HG02884 (cell line): ENCODE measurements around the gene GSTM1.

ENCODE experiments used
- ATAC-seq: cut with Tn5 transposase; IDR thresholded peaks from one replicate; pipeline ENCODE4 v1.9.1; 2021; ENCODE audit warnings: mild to moderate bottlenecking, moderate library complexity; ENCODE audit not compliant: unreplicated experiment

GSTM1 gene

DNA sequence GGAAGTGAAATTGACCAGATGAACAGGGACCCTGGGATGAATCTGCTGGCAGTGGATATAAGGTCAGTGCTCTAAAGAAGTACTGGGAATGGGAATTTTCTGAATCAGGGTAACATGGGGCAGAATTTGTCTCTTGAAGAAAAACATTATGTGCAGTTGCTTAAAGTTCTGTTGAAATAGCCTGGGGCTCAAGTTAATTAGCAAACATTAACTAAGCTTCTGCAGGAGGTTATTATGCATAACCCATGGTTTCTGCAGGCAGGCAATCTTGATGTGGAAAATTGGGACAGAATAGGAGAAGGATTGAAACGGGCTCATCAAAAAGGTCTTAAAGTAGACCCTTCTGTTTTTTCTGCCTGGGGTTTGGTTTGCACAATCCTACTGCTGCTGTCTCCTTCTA lies 38.4 kb downstream of the GSTM1 start:
- no peak for ATAC-seq

DNA sequence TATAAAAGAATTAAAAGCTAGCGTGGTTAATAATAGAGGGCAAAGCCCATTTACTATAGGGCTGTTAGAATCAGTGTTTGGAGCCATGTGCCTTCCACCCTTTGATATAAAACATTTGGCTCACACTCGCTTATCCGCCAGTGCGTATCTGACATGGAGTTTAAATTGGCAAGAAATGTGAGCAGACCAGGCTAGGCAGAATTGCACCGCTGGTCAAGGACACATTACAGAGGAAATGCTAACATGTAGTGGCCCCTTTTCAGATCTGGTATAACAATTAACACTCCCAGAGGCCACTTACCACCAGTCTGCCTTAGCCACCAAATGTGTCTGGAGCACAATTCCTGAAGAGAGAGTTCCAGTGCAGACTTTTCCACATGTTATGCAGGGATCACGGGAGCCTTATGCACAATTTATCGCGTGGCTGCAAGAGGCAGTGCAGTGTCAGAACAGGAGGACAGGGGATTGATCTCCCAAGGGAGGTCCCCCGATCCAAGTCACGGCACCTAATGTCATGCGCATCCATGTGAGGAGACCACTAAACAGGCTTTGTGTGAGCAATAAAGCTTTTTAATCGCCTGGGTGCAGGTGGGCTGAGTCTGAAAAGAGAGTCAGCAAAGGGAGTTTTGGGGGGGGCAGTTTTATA lies 39.2 kb downstream of the GSTM1 start:
- no peak for ATAC-seq

DNA sequence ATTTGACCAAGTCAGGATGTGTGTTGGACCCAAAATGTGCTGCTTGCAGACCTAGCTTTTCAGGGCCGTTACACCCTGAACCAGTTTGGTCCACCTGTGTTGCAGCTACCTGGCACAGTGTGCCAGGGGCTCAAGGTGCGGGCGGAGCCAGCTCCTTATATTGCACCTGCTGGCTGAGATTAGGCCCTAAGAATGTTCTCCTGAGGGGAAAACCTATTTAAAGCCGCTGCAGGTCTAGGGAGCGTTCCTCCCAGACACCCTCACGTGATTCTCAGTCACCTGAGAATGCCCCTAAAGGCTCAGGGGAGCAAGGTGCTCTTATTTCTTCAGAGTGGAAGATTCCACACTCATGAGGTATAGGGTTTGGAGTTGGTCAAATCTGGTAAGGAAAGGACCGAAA lies 41.3 kb downstream of the GSTM1 start:
- no peak for ATAC-seq

DNA sequence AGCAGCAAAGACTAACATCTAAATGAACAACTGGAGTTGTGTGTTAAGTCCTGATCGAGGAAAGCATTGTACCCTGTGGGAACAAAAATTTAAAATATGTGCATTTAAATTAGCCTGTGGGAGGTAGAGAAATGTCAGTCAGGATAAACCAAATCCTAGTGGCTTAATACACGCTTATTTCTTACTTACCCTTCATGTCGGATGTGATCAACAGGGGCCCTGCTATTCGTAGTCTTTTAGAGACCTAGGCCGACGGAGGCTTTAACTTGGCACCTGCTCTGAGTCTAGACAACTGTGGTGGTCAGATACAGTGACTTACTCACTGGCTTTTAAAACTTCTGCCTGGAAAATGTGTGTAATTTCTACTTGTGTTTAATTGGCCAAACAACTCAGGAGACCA lies 43.0 kb downstream of the GSTM1 start:
- ATAC-seq, result no peak

DNA sequence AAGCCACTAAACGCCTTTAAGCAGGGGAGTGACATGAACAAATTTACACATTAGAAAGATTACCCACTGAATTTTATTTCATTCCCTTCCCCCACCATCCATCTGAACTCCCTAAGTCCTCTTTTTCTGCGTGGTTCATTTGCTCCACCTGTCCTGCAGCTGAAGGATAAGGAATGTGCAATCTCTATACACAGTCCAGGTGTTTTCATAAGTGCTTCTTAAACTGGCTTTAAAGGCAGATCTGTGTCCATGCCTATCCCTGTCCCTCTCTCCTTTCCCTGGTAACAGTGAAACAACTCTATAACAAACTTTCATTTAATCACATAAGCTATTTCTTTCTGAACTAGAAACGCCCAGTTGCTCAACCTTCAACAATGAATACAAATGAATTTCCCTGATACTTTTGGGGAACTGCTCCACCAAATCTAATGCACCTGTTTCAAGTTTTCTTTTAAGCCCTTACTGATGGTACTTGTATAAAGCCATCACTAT lies 44.8 kb downstream of the GSTM1 start:
- ATAC-seq, result no peak

DNA sequence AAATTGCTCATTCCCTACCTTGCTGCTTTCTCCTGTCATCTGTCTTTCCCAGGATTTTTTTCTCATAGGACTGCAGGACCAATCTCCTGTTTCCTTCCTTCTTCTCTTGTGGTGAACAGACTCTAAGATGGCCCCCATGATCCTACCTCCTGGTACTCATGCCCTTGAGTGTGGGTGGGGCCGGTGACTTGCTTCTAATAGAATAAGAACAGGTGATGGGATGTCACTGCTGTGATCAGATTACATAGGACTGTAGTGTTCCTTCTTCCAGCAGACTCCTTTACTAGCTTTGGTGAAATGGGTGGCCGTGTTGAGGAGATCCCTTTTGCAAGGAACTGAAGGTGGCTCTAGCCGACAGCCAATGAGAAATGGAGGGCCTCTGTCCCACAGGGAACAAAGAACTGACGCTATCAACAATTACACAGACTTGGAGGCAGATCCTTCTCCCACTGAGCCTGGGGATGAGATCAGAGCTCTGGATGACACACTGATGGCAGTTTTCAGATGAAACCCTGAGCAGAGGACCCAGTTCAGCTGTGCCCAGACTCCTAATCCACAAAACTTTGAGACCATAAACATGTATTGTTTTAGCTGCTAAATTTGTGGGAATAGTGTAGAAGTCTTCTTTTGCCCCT lies 45.7 kb downstream of the GSTM1 start:
- no peak for ATAC-seq

DNA sequence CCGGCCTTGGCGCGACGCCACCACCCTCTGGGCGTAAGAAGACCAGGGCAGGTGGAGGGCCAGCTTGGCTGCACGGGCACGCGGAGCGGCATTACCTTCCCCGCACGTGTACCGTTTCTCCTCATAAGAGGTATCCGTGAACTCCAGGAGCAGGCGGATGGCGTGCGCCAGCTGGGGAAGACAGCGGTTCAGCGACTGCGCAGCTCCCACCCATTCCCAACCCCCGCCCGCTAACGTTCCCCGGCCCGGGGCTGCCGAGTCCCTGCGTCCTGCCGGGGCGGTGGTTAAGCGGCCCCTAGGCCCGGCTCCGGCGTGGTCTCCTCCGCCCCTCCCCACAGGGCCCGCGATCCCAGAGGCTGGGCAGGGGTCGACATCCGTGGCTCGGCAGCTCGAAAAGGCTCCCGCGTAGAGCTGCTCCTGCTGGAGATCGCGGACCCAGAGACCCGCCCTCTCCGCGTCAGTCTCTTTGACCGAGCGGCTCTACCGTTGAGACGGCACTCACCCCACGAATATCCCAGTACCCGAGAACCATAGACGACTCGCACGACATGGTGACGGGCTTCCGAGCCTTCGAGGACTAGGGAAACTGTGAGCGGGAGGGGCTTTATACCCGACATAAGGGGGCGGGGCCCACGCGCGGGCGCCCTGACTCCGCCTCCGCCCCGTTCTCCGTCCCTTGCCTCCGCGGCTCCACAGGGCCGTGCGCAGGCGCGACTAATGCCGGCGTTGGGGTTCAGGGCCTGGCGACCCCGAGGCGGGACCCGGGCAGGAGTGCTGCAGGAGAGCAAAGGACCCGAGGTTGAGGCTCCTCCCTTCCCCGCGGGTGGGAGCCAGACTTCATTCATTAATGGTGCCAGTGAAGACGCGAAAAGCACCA lies 52.4 kb downstream of the GSTM1 start:
- peak; percentile 84 for ATAC-seq

DNA sequence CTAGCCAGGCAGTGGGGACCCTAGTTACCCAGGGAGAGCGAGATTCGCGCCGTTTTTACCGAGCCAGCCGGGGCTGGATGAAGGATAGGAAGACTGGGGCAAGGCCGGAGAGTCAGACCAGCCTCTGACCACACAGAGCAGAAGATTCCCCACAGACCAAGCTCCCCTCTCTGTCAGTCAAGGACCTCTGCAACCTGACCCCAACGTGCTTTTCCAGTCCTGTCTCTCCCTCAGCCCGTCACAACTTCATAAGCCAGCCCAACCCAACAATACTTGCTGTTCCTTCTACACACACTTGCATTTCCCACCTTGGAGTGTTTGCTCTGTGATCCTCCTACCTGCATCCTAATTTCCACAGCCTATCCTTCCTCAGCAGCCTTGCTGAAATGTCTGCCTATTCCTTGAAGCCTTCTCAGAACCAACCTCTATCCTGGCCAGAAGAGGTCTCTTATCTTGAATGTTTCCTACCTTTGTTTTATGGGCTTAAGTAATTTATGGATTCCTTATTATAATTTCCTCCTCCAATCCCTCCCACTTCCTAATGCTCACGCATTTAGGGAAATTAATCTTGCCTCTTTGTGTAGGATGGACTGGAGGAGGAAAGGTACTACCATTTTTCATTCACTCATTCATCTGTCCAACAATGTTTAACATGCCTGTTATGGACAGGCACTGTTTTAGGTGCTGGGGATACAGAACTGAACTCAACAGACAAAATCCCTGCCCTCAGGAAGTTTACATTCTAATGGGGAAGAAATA lies 53.2 kb downstream of the GSTM1 start, which contains the start of gene GSTM3:
TSS of gene GSTM3 (minus strand) at position 424 of the 759 bp plus-strand sequence. CDS start 751 bp downstream, outside the sequence.
- ATAC-seq, result no peak
